ENCODE measurements around the gene ATP5F1C. TPM values are rescaled to one million over a fixed set of nuclear protein-coding genes. Genes with fewer than 3 reads are reported as not detected.

The ATP5F1C gene
- total and polyA plus RNA-seq, 2 experiments from 2014 or later, result 332 to 537 TPM

DNA sequence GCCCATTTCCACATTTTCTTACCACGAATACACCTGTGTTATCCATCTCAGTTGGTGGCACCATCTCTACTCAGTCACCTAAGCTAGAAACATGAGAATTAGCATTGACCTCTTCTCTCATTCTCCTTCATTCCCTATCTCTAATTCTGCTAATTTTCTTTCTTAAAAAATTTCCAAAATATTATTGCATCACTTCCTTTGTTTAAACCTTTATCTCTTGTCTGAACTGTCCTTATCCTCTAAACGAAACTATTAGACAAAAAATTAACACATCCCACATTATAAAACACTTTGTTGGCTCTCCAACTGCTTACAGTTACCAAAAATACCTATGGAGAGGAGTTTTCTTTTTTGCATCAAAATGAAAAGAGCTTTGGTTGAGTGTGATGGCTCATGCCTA, 48.6 kb downstream of the ATP5F1C start (continued):
- TF ChIP-seq, protein P1, sequence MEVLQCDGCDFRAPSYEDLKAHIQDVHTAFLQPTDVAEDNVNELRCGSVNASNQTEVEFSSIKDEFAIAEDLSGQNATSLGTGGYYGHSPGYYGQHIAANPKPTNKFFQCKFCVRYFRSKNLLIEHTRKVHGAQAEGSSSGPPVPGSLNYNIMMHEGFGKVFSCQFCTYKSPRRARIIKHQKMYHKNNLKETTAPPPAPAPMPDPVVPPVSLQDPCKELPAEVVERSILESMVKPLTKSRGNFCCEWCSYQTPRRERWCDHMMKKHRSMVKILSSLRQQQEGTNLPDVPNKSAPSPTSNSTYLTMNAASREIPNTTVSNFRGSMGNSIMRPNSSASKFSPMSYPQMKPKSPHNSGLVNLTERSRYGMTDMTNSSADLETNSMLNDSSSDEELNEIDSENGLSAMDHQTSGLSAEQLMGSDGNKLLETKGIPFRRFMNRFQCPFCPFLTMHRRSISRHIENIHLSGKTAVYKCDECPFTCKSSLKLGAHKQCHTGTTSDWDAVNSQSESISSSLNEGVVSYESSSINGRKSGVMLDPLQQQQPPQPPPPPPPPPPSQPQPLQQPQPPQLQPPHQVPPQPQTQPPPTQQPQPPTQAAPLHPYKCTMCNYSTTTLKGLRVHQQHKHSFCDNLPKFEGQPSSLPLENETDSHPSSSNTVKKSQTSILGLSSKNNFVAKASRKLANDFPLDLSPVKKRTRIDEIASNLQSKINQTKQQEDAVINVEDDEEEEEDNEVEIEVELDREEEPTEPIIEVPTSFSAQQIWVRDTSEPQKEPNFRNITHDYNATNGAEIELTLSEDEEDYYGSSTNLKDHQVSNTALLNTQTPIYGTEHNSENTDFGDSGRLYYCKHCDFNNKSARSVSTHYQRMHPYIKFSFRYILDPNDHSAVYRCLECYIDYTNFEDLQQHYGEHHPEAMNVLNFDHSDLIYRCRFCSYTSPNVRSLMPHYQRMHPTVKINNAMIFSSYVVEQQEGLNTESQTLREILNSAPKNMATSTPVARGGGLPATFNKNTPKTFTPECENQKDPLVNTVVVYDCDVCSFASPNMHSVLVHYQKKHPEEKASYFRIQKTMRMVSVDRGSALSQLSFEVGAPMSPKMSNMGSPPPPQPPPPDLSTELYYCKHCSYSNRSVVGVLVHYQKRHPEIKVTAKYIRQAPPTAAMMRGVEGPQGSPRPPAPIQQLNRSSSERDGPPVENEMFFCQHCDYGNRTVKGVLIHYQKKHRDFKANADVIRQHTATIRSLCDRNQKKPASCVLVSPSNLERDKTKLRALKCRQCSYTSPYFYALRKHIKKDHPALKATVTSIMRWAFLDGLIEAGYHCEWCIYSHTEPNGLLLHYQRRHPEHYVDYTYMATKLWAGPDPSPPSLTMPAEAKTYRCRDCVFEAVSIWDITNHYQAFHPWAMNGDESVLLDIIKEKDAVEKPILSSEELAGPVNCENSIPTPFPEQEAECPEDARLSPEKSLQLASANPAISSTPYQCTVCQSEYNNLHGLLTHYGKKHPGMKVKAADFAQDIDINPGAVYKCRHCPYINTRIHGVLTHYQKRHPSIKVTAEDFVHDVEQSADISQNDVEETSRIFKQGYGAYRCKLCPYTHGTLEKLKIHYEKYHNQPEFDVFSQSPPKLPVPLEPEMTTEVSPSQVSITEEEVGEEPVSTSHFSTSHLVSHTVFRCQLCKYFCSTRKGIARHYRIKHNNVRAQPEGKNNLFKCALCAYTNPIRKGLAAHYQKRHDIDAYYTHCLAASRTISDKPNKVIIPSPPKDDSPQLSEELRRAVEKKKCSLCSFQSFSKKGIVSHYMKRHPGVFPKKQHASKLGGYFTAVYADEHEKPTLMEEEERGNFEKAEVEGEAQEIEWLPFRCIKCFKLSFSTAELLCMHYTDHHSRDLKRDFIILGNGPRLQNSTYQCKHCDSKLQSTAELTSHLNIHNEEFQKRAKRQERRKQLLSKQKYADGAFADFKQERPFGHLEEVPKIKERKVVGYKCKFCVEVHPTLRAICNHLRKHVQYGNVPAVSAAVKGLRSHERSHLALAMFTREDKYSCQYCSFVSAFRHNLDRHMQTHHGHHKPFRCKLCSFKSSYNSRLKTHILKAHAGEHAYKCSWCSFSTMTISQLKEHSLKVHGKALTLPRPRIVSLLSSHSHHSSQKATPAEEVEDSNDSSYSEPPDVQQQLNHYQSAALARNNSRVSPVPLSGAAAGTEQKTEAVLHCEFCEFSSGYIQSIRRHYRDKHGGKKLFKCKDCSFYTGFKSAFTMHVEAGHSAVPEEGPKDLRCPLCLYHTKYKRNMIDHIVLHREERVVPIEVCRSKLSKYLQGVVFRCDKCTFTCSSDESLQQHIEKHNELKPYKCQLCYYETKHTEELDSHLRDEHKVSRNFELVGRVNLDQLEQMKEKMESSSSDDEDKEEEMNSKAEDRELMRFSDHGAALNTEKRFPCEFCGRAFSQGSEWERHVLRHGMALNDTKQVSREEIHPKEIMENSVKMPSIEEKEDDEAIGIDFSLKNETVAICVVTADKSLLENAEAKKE (CRISPR knock-in tag; IDR thresholded peaks at IDR 0.05), result no peak
- TF ChIP-seq ZNF331 (CRISPR knock-in tag; IDR thresholded peaks at IDR 0.05; ENCODE audit: low read depth) (no peak), CREB1 (CRISPR knock-in tag; IDR thresholded peaks at IDR 0.05; ENCODE audit: low read depth) (no peak), JUNB (IDR thresholded peaks at IDR 0.05; ENCODE audit: unreplicated experiment) (no peak), EZH2 (IDR thresholded peaks at IDR 0.05; ENCODE audit: low read depth, unreplicated experiment) (no peak), ZNF114 (CRISPR knock-in tag; IDR thresholded peaks at IDR 0.05) (no peak), NANOG (IDR thresholded peaks at IDR 0.05; ENCODE audit: borderline replicate concordance) (no peak), STAT1 (IDR thresholded peaks at IDR 0.05; ENCODE audit: unreplicated experiment) (no peak)
- TF ChIP-seq, protein P2, sequence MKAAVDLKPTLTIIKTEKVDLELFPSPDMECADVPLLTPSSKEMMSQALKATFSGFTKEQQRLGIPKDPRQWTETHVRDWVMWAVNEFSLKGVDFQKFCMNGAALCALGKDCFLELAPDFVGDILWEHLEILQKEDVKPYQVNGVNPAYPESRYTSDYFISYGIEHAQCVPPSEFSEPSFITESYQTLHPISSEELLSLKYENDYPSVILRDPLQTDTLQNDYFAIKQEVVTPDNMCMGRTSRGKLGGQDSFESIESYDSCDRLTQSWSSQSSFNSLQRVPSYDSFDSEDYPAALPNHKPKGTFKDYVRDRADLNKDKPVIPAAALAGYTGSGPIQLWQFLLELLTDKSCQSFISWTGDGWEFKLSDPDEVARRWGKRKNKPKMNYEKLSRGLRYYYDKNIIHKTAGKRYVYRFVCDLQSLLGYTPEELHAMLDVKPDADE (IDR thresholded peaks at IDR 0.05), result no peak
- TF ChIP-seq, protein P3, sequence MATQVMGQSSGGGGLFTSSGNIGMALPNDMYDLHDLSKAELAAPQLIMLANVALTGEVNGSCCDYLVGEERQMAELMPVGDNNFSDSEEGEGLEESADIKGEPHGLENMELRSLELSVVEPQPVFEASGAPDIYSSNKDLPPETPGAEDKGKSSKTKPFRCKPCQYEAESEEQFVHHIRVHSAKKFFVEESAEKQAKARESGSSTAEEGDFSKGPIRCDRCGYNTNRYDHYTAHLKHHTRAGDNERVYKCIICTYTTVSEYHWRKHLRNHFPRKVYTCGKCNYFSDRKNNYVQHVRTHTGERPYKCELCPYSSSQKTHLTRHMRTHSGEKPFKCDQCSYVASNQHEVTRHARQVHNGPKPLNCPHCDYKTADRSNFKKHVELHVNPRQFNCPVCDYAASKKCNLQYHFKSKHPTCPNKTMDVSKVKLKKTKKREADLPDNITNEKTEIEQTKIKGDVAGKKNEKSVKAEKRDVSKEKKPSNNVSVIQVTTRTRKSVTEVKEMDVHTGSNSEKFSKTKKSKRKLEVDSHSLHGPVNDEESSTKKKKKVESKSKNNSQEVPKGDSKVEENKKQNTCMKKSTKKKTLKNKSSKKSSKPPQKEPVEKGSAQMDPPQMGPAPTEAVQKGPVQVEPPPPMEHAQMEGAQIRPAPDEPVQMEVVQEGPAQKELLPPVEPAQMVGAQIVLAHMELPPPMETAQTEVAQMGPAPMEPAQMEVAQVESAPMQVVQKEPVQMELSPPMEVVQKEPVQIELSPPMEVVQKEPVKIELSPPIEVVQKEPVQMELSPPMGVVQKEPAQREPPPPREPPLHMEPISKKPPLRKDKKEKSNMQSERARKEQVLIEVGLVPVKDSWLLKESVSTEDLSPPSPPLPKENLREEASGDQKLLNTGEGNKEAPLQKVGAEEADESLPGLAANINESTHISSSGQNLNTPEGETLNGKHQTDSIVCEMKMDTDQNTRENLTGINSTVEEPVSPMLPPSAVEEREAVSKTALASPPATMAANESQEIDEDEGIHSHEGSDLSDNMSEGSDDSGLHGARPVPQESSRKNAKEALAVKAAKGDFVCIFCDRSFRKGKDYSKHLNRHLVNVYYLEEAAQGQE (IDR thresholded peaks at IDR 0.05; ENCODE audit: unreplicated experiment), result no peak
- TF ChIP-seq, protein P4, sequence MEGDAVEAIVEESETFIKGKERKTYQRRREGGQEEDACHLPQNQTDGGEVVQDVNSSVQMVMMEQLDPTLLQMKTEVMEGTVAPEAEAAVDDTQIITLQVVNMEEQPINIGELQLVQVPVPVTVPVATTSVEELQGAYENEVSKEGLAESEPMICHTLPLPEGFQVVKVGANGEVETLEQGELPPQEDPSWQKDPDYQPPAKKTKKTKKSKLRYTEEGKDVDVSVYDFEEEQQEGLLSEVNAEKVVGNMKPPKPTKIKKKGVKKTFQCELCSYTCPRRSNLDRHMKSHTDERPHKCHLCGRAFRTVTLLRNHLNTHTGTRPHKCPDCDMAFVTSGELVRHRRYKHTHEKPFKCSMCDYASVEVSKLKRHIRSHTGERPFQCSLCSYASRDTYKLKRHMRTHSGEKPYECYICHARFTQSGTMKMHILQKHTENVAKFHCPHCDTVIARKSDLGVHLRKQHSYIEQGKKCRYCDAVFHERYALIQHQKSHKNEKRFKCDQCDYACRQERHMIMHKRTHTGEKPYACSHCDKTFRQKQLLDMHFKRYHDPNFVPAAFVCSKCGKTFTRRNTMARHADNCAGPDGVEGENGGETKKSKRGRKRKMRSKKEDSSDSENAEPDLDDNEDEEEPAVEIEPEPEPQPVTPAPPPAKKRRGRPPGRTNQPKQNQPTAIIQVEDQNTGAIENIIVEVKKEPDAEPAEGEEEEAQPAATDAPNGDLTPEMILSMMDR (conservative IDR thresholded peaks at IDR 0.05; ENCODE audit: low read depth in 2 of 2), result no peak

All from GM23338 (cell line).